Activated CD8-positive, alpha-beta memory T cell treated with anti-CD3 and anti-CD28 coated beads, Interleukin-2, amount 50 U/mL, for 4 hours (primary cell): Measurements from ENCODE around the gene HINT3.
"Not testable (repeated sequence)": the region's sequence is repeated elsewhere in the genome, so short reads cannot be mapped to it uniquely, and the experiment has no call there.

Experiments used
- DNase-seq: peaks from one replicate; pipeline ENCODE4 v3.0.0-alpha.2; 2020

Gene HINT3

GRCh38 chr6:125956506-125957390 is at the start of gene HINT3:
TSS of gene HINT3 (plus strand) at chr6:125956770. CDS start at chr6:125956978, 208 bp downstream.
- DNase-seq: peak; percentile 99

- no peak for DNase-seq
These were observed 46.0 kb upstream of the HINT3 start for GRCh38 chr6:125910527-125910926.

- not testable (repeated sequence) for DNase-seq
These were observed 45.5 kb upstream of the HINT3 start for GRCh38 chr6:125911051-125911451.

- not testable (repeated sequence) for DNase-seq
These were observed 44.1 kb upstream of the HINT3 start for GRCh38 chr6:125912430-125912829.

- DNase-seq: no peak
These were observed 43.4 kb upstream of the HINT3 start for GRCh38 chr6:125913145-125913544.

GRCh38 chr6:125913864-125914351 is 42.7 kb upstream of the HINT3 start:
- no peak for DNase-seq

GRCh38 chr6:125918230-125918629 is 38.3 kb upstream of the HINT3 start:
- DNase-seq: no peak

GRCh38 chr6:125918681-125919566 is 37.6 kb upstream of the HINT3 start:
- no peak for DNase-seq

- no peak for DNase-seq
These were observed 37.0 kb upstream of the HINT3 start for GRCh38 chr6:125919618-125920017.

- DNase-seq: no peak
These were observed 34.2 kb upstream of the HINT3 start for GRCh38 chr6:125922322-125922860.

- no peak for DNase-seq
These were observed 33.1 kb upstream of the HINT3 start for GRCh38 chr6:125923366-125923877.

- DNase-seq: no peak
These were observed 32.4 kb upstream of the HINT3 start for GRCh38 chr6:125924169-125924568.

- no peak for DNase-seq
These were observed 31.7 kb upstream of the HINT3 start for GRCh38 chr6:125924697-125925358.

- no peak for DNase-seq
These were observed 29.9 kb upstream of the HINT3 start for GRCh38 chr6:125926711-125927110.

GRCh38 chr6:125927761-125928160 is 28.8 kb upstream of the HINT3 start:
- DNase-seq: no peak

GRCh38 chr6:125930765-125931418 is 25.7 kb upstream of the HINT3 start:
- no peak for DNase-seq

- DNase-seq: no peak
These were observed 24.7 kb upstream of the HINT3 start for GRCh38 chr6:125931733-125932450.

- no peak for DNase-seq
These were observed 24.1 kb upstream of the HINT3 start for GRCh38 chr6:125932451-125932795.

- DNase-seq: not testable (repeated sequence)
These were observed 21.1 kb upstream of the HINT3 start for GRCh38 chr6:125935520-125935919.

- DNase-seq: no peak
These were observed 17.5 kb upstream of the HINT3 start for GRCh38 chr6:125939026-125939425.

GRCh38 chr6:125939791-125940190 is 16.8 kb upstream of the HINT3 start:
- DNase-seq: no peak
